DND-41 (cell line): ENCODE results near the gene FAM20C.

Experiments
- ATAC-seq: fragments of 200-7000 bp; cut with Tn5 transposase; 3 replicates; pipeline ENCODE4 v1.9.1; 2021; ENCODE audit warnings: low read depth; ENCODE audit not compliant: insufficient read depth
- DNase-seq: peaks from one replicate; pipeline ENCODE4 v3.0.0-alpha.2; 2020
- H2AFZ ChIP-seq: 2 replicates; pipeline ENCODE4 v1.6.0; 2012; ENCODE audit warnings: low read depth, low read length
- H3K27ac ChIP-seq: 2 replicates; pipeline ENCODE4 v1.5.1; 2012; ENCODE audit warnings: low read length, inconsistent platforms
- H3K27me3 ChIP-seq: fragments of 200-600 bp; sonication (generic); 2 replicates; pipeline ENCODE4 v1.6.0; 2012; ENCODE audit warnings: low read length, mild to moderate bottlenecking, inconsistent platforms; ENCODE audit not compliant: insufficient read depth, poor library complexity
- H3K36me3 ChIP-seq: 2 replicates; pipeline ENCODE4 v1.5.1; 2012; ENCODE audit warnings: low read length, inconsistent platforms; ENCODE audit not compliant: insufficient read depth
- H3K4me1 ChIP-seq: 2 replicates; pipeline ENCODE4 v1.5.1; 2012; ENCODE audit warnings: mild to moderate bottlenecking, low read length; ENCODE audit not compliant: insufficient read depth
- H3K4me2 ChIP-seq: 2 replicates; pipeline ENCODE4 v1.6.0; 2012; ENCODE audit warnings: mild to moderate bottlenecking, moderate library complexity, low read length, inconsistent platforms; ENCODE audit not compliant: insufficient read depth
- H3K4me3 ChIP-seq, 2 experiments: fragments of 200-600 bp in 1 of 2; shearing (Covaris generic) in 1 of 2; 2 replicates each; pipeline ENCODE4 v1.5.1; 2012 to 2016; ENCODE audit warnings: inconsistent platforms in 2 of 2, low read length in 2 of 2, mild to moderate bottlenecking in 2 of 2, low read depth in 1 of 2, moderate library complexity in 1 of 2
- H3K79me2 ChIP-seq: 2 replicates; pipeline ENCODE4 v1.6.0; 2012; ENCODE audit warnings: low read length, inconsistent platforms; ENCODE audit not compliant: insufficient read depth
- H3K9ac ChIP-seq: 2 replicates; pipeline ENCODE4 v1.6.0; 2012; ENCODE audit warnings: low read depth, mild to moderate bottlenecking, inconsistent platforms, low read length, moderate library complexity
- H3K9me3 ChIP-seq: 2 replicates; pipeline ENCODE4 v1.5.1; 2012; ENCODE audit warnings: low read length, moderate library complexity, mild to moderate bottlenecking, inconsistent platforms; ENCODE audit not compliant: insufficient read depth, severe bottlenecking
- H4K20me1 ChIP-seq: 2 replicates; pipeline ENCODE4 v1.6.0; 2012; ENCODE audit warnings: low read length; ENCODE audit not compliant: insufficient read depth
- EZH2 ChIP-seq: IDR thresholded peaks from 3 replicates; pipeline ENCODE4 v1.6.1; 2012; ENCODE audit warnings: borderline replicate concordance, low read depth, mild to moderate bottlenecking, moderate library complexity, low read length, inconsistent platforms; ENCODE audit not compliant: severe bottlenecking
- TF ChIP-seq, protein P1 (sequence below): IDR thresholded peaks from 2 replicates; pipeline ENCODE4 v1.5.1; 2012; ENCODE audit warnings: borderline replicate concordance, low read length, moderate library complexity, mild to moderate bottlenecking; ENCODE audit not compliant: poor library complexity, severe bottlenecking; ENCODE audit errors: extremely low read depth

The FAM20C gene

DNA sequence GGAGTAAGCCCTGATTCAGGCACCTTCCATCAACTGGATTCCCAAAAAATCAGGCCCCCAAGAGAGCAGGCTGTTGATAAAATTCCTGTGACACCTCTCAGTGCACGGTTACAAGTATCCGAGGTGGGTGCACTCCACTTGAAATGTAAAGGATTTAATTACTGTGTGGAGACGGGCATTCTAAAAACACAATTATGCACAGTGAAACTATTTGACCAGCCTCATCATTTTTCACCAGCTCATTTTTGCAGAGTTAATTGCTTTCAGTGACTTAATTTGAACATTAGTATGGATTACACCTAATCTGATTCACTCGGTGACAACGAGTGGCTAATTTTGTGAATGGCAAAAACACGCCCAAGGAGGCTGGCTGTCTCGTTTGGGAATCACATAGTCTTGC is 99.9 kb downstream of the FAM20C start:
- ATAC-seq, result no peak
- H4K20me1 ChIP-seq, result no peaks in the 10 kb centered on the region; the same call in 1 of the 2 replicates
- H3K36me3 ChIP-seq, result no peaks in the 10 kb centered on the region
- no peak for TF ChIP-seq EZH2
- TF ChIP-seq, protein P1, sequence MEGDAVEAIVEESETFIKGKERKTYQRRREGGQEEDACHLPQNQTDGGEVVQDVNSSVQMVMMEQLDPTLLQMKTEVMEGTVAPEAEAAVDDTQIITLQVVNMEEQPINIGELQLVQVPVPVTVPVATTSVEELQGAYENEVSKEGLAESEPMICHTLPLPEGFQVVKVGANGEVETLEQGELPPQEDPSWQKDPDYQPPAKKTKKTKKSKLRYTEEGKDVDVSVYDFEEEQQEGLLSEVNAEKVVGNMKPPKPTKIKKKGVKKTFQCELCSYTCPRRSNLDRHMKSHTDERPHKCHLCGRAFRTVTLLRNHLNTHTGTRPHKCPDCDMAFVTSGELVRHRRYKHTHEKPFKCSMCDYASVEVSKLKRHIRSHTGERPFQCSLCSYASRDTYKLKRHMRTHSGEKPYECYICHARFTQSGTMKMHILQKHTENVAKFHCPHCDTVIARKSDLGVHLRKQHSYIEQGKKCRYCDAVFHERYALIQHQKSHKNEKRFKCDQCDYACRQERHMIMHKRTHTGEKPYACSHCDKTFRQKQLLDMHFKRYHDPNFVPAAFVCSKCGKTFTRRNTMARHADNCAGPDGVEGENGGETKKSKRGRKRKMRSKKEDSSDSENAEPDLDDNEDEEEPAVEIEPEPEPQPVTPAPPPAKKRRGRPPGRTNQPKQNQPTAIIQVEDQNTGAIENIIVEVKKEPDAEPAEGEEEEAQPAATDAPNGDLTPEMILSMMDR, result no peak
- H2AFZ ChIP-seq, result no peak overlapping the region
- H3K9ac ChIP-seq, result no peak overlapping the region
- no peaks in the 10 kb centered on the region for H3K27me3 ChIP-seq
- no peak overlapping the region for H3K4me2 ChIP-seq
- no peak overlapping the region for H3K4me3 ChIP-seq
- no peaks in the 10 kb centered on the region for H3K79me2 ChIP-seq
- no peaks in the 10 kb centered on the region for H3K9me3 ChIP-seq
- no peak overlapping the region for H3K27ac ChIP-seq
- no peaks in the 10 kb centered on the region for H3K4me1 ChIP-seq
- no peak for DNase-seq

DNA sequence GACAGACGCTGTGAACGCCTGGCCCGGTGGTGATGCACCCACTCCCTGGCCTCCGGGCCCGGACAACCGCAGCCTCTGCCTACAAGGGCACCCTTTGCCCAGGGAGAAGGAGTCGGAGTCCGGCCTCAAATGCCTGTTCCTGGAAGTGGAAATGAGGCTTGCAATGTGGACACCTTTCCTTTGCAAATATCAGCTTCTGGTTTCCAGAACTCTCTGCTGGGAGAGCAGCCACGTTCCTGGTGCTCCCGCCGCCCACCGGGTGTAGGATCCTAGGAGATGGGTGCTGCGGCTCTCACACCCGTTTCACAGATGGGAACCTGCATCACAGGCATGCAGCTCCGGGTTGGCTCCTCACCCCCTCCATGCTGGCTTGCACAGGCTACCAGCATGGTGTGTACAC is 100.5 kb downstream of the FAM20C start:
- Histone ChIP-seq H3K79me2 (no peaks in the 10 kb centered on the region), H3K27me3 (no peaks in the 10 kb centered on the region)
- ATAC-seq, result no peak

DNA sequence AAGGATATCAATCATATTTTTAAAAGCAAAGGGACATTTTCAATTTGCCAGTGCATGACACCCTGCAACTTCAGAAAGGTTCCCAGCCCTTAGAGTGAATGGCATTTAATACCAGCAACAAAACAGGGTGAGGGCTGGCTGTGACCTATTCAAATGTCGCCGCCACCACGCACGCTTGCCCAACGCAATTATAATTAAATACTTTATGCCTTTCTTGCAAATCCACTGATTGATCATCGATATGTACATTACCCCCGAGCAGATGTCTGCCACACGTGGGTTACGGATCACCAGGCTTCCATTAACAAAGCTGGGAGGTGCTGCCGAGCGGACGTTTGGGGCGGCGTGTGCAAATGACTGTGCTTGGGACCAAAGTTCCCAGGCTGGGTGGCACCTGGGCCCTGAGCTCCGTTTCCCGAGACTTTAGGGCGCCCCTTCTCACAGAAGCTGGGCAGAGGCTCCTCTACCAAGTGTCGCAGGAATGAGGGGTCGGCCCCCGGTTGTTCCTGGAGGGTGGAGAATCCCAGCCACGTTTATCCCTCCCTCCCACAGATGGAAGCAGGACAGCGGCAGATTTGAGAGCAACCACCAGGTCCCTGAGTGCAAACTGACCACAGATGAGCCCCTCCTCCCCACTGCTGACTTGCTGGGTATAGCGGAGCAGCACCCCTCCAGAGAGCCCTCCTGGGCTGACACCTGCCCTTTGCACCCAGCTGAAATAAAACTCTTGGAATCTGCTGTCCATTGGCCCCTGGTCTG is 101.5 kb downstream of the FAM20C start:
- H3K36me3 ChIP-seq, result no peaks in the 10 kb centered on the region
- H3K4me2 ChIP-seq, result no peak overlapping the region
- H3K4me3 ChIP-seq, result no peak overlapping the region
- H3K4me1 ChIP-seq, result no peaks in the 10 kb centered on the region
- H3K9me3 ChIP-seq, result no peaks in the 10 kb centered on the region
- no peaks in the 10 kb centered on the region; the same call in 1 of the 2 replicates for H4K20me1 ChIP-seq
- H2AFZ ChIP-seq, result no peak overlapping the region
- H3K27ac ChIP-seq, result no peak overlapping the region
- DNase-seq, result no peak
- TF ChIP-seq EZH2, result no peak
- ATAC-seq, result no peak
- no peaks in the 10 kb centered on the region for H3K79me2 ChIP-seq
- H3K9ac ChIP-seq, result no peak overlapping the region
- H3K27me3 ChIP-seq, result no peaks in the 10 kb centered on the region

More for the DNA sequence above, 100.5 kb downstream of the FAM20C start:
- no peak for TF ChIP-seq EZH2
- TF ChIP-seq, protein P1, result no peak
- no peaks in the 10 kb centered on the region for H3K4me1 ChIP-seq
- H4K20me1 ChIP-seq, result no peaks in the 10 kb centered on the region; the same call in 1 of the 2 replicates
- H2AFZ ChIP-seq, result no peak overlapping the region
- H3K9ac ChIP-seq, result no peak overlapping the region
- no peak overlapping the region for H3K4me2 ChIP-seq
- no peak for DNase-seq
- H3K9me3 ChIP-seq, result no peaks in the 10 kb centered on the region
- H3K27ac ChIP-seq, result no peak overlapping the region
- H3K36me3 ChIP-seq, result no peaks in the 10 kb centered on the region
- H3K4me3 ChIP-seq, result no peak overlapping the region

DNA sequence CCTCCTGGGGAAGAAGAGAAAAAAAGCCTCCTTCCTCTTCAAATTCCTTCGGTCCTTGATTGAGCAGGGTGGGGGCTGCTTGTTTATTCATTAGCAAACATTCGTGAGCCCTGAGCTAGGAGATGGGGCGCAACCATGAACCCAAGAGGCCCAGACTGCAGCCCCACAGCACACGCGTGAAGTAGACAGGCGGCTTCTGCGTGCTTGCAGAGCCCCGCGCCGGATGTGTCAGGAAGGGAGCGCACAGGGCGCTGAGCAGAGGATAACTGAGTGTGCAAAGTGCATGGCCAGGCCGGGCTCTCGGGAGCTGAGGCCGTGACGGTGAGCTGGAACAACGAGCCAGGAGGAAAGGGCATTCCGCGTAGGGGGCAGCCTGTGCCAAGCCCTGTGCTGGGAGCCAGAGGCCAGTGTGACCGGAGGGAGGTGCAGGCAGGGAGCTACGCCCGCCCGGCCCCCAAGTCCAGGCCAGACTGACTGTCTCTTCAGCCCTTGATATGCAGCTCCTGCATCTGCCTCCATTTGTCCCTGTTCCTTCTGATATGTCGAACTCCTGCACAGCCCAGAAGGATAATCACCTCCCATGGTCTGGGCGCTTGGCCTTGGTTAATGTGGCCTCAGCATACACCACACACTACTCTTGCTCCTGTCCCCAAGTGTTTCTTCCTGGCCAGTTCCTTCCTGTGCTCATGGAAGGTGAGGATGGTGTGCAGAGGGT is 102.2 kb downstream of the FAM20C start:
- Histone ChIP-seq H4K20me1 (no peaks in the 10 kb centered on the region; the same call in 1 of the 2 replicates), H3K4me3 (no peak overlapping the region), H3K9me3 (no peaks in the 10 kb centered on the region), H3K79me2 (no peaks in the 10 kb centered on the region), H3K27me3 (no peaks in the 10 kb centered on the region), H3K4me2 (no peak overlapping the region), H3K9ac (no peak overlapping the region), H2AFZ (no peak overlapping the region), H3K27ac (no peak overlapping the region), H3K36me3 (no peaks in the 10 kb centered on the region), H3K4me1 (no peaks in the 10 kb centered on the region)
- DNase-seq, result no peak
- ATAC-seq, result no peak
- TF ChIP-seq EZH2, result no peak
- TF ChIP-seq, protein P1, result no peak
